Measurements from ENCODE around the gene POC1B. TPM values are rescaled to one million over a fixed set of nuclear protein-coding genes. Genes with fewer than 3 reads are reported as not detected.
A peak's percentile ranks its signal among the peaks of the same experiment; 100 is the strongest.

The POC1B gene
- total RNA-seq, 1 donor from 2014 or later = 5.7 TPM

GRCh38 chr12:89373763-89374572, 151.9 kb downstream of the POC1B start:
- no peak for DNase-seq
- H3K27ac Mint-ChIP-seq (ENCODE audit: unreplicated experiment) = no peak overlapping the region
- no peak overlapping the region for H3K4me3 Mint-ChIP-seq (ENCODE audit: unreplicated experiment)
- peaks cover 24% of the 10 kb centered on the region for H3K4me1 Mint-ChIP-seq (ENCODE audit: low read depth, unreplicated experiment)
- H3K36me3 Mint-ChIP-seq (ENCODE audit: unreplicated experiment) = no peaks in the 10 kb centered on the region
- no peak for TF ChIP-seq CTCF (IDR thresholded peaks at IDR 0.05; ENCODE audit: partially characterized antibody, unreplicated experiment)
- no peaks in the 10 kb centered on the region for H3K27me3 Mint-ChIP-seq (ENCODE audit: unreplicated experiment)
- H3K9me3 Mint-ChIP-seq (ENCODE audit: unreplicated experiment) = peaks cover 2% of the 10 kb centered on the region

GRCh38 chr12:89372584-89373370, 153.1 kb downstream of the POC1B start:
- H3K9me3 Mint-ChIP-seq (ENCODE audit: unreplicated experiment) = peaks cover 2% of the 10 kb centered on the region
- TF ChIP-seq CTCF (IDR thresholded peaks at IDR 0.05; ENCODE audit: partially characterized antibody, unreplicated experiment) = no peak
- H3K4me3 Mint-ChIP-seq (ENCODE audit: unreplicated experiment) = no peak overlapping the region
- peaks cover 24% of the 10 kb centered on the region for H3K4me1 Mint-ChIP-seq (ENCODE audit: low read depth, unreplicated experiment)
- H3K27ac Mint-ChIP-seq (ENCODE audit: unreplicated experiment) = peak overlapping the region; percentile 33
- H3K36me3 Mint-ChIP-seq (ENCODE audit: unreplicated experiment) = no peaks in the 10 kb centered on the region
- no peak for DNase-seq
- no peaks in the 10 kb centered on the region for H3K27me3 Mint-ChIP-seq (ENCODE audit: unreplicated experiment)

GRCh38 chr12:89370850-89371249, 155.0 kb downstream of the POC1B start:
- Mint-ChIP-seq H3K4me3 (ENCODE audit: unreplicated experiment) (no peak overlapping the region), H3K36me3 (ENCODE audit: unreplicated experiment) (no peaks in the 10 kb centered on the region), H3K27ac (ENCODE audit: unreplicated experiment) (peak overlapping the region; percentile 84), H3K27me3 (ENCODE audit: unreplicated experiment) (no peaks in the 10 kb centered on the region), H3K4me1 (ENCODE audit: low read depth, unreplicated experiment) (peaks cover 24% of the 10 kb centered on the region), H3K9me3 (ENCODE audit: unreplicated experiment) (peaks cover 2% of the 10 kb centered on the region)
- DNase-seq = peak; percentile 21
- TF ChIP-seq CTCF (IDR thresholded peaks at IDR 0.05; ENCODE audit: partially characterized antibody, unreplicated experiment) = no peak

- H3K36me3 Mint-ChIP-seq (ENCODE audit: unreplicated experiment) = no peaks in the 10 kb centered on the region
- peaks cover 24% of the 10 kb centered on the region for H3K4me1 Mint-ChIP-seq (ENCODE audit: low read depth, unreplicated experiment)
- H3K9me3 Mint-ChIP-seq (ENCODE audit: unreplicated experiment) = peaks cover 2% of the 10 kb centered on the region
- H3K27ac Mint-ChIP-seq (ENCODE audit: unreplicated experiment) = peak overlapping the region; percentile 84
- H3K27me3 Mint-ChIP-seq (ENCODE audit: unreplicated experiment) = no peaks in the 10 kb centered on the region
- no peak for TF ChIP-seq CTCF (IDR thresholded peaks at IDR 0.05; ENCODE audit: partially characterized antibody, unreplicated experiment)
- DNase-seq = no peak
- H3K4me3 Mint-ChIP-seq (ENCODE audit: unreplicated experiment) = peak overlapping the region; percentile 31
Measured at GRCh38 chr12:89370421-89370831, 155.4 kb downstream of the POC1B start.

Other genes starting within 250 kb of the POC1B start
- gene DUSP6, start 173.5 kb downstream of the POC1B start, total RNA-seq (ENCODE audit: unreplicated experiment) = 4.2 TPM
- gene GALNT4, start 1.3 kb downstream of the POC1B start, total RNA-seq (ENCODE audit: unreplicated experiment) = 0.98 TPM
- gene ATP2B1, start 182.8 kb upstream of the POC1B start, total RNA-seq (ENCODE audit: unreplicated experiment) = 61.2 TPM

Measured in glutamatergic neuron (in vitro differentiated cells).